ENCODE data around the gene SLC22A31.

SLC22A31 gene

GRCh38 chr16:89237733-89238132, 37.4 kb upstream of the SLC22A31 start:
- no peaks in the 10 kb centered on the region for H3K27me3 ChIP-seq (ENCODE audit: low read length)

GRCh38 chr16:89233678-89234490, 33.5 kb upstream of the SLC22A31 start:
- Histone ChIP-seq H4K20me1 (ENCODE audit: low read depth, low read length) (no peaks in the 10 kb centered on the region), H3F3A (ENCODE audit: insufficient read depth) (no peaks in the 10 kb centered on the region), H2AFZ (ENCODE audit: low read depth, low read length, severe bottlenecking) (no peak overlapping the region), H3K27me3 (ENCODE audit: low read length) (no peaks in the 10 kb centered on the region), H3K27ac (ENCODE audit: low read depth, low read length) (no peak overlapping the region), H3K9me3 (ENCODE audit: insufficient read depth, low read length) (no peaks in the 10 kb centered on the region), H3K9me2 (replicated peaks; ENCODE audit: insufficient read depth, low read length) (no peaks in the 10 kb centered on the region), H3K79me2 (ENCODE audit: insufficient read depth, low read length) (no peaks in the 10 kb centered on the region), H3K4me3 (ENCODE audit: insufficient read depth, low read length, poor library complexity, severe bottlenecking) (no peak overlapping the region), H3K36me3 (ENCODE audit: low read length) (no peaks in the 10 kb centered on the region), H3K4me2 (ENCODE audit: low read depth, low read length, poor library complexity, severe bottlenecking) (no peak overlapping the region), H3K9ac (ENCODE audit: low read length) (no peak overlapping the region)
- TF ChIP-seq EZH2phosphoT487 (conservative IDR thresholded peaks at IDR 0.05; ENCODE audit: low read length), result no peak
- TF ChIP-seq CTCF (IDR thresholded peaks at IDR 0.05; ENCODE audit: insufficient read depth, low read length, poor library complexity, severe bottlenecking), result no peak

More at GRCh38 chr16:89237733-89238132, 37.4 kb upstream of the SLC22A31 start:
- no peak overlapping the region for H2AFZ ChIP-seq (ENCODE audit: low read depth, low read length, severe bottlenecking)
- no peak overlapping the region for H3K9ac ChIP-seq (ENCODE audit: low read length)
- no peaks in the 10 kb centered on the region for H3K36me3 ChIP-seq (ENCODE audit: low read length)
- no peak overlapping the region for H3K4me3 ChIP-seq (ENCODE audit: insufficient read depth, low read length, poor library complexity, severe bottlenecking)
- no peak overlapping the region for H3K27ac ChIP-seq (ENCODE audit: low read depth, low read length)
- no peak overlapping the region for H3K4me2 ChIP-seq (ENCODE audit: low read depth, low read length, poor library complexity, severe bottlenecking)
- H3K9me2 ChIP-seq (replicated peaks; ENCODE audit: insufficient read depth, low read length), result no peaks in the 10 kb centered on the region
- no peaks in the 10 kb centered on the region for H4K20me1 ChIP-seq (ENCODE audit: low read depth, low read length)
- H3K9me3 ChIP-seq (ENCODE audit: insufficient read depth, low read length), result no peaks in the 10 kb centered on the region
- H3F3A ChIP-seq (ENCODE audit: insufficient read depth), result no peaks in the 10 kb centered on the region; the same call in 1 of the 2 replicates
- TF ChIP-seq EZH2phosphoT487 (conservative IDR thresholded peaks at IDR 0.05; ENCODE audit: low read length), result no peak
- no peak for TF ChIP-seq CTCF (IDR thresholded peaks at IDR 0.05; ENCODE audit: insufficient read depth, low read length, poor library complexity, severe bottlenecking)
- no peaks in the 10 kb centered on the region; the same call in 1 of the 2 replicates for H3K79me2 ChIP-seq (ENCODE audit: insufficient read depth, low read length)

- H3K79me2 ChIP-seq (ENCODE audit: insufficient read depth, low read length), result no peaks in the 10 kb centered on the region
- H4K20me1 ChIP-seq (ENCODE audit: low read depth, low read length), result no peaks in the 10 kb centered on the region
- H3K27me3 ChIP-seq (ENCODE audit: low read length), result no peaks in the 10 kb centered on the region
- no peak overlapping the region for H2AFZ ChIP-seq (ENCODE audit: low read depth, low read length, severe bottlenecking)
- H3K9me3 ChIP-seq (ENCODE audit: insufficient read depth, low read length), result no peaks in the 10 kb centered on the region; the same call in 1 of the 2 replicates
- H3K9ac ChIP-seq (ENCODE audit: low read length), result no peak overlapping the region
- TF ChIP-seq EZH2phosphoT487 (conservative IDR thresholded peaks at IDR 0.05; ENCODE audit: low read length) (no peak), CTCF (IDR thresholded peaks at IDR 0.05; ENCODE audit: insufficient read depth, low read length, poor library complexity, severe bottlenecking) (no peak)
- H3K9me2 ChIP-seq (replicated peaks; ENCODE audit: insufficient read depth, low read length), result no peaks in the 10 kb centered on the region
- H3K27ac ChIP-seq (ENCODE audit: low read depth, low read length), result no peak overlapping the region
- H3K36me3 ChIP-seq (ENCODE audit: low read length), result peaks cover 11% of the 10 kb centered on the region; the same call in 1 of the 2 replicates
- no peaks in the 10 kb centered on the region for H3F3A ChIP-seq (ENCODE audit: insufficient read depth)
- no peak overlapping the region for H3K4me3 ChIP-seq (ENCODE audit: insufficient read depth, low read length, poor library complexity, severe bottlenecking)
- H3K4me2 ChIP-seq (ENCODE audit: low read depth, low read length, poor library complexity, severe bottlenecking), result no peak overlapping the region
Observed at GRCh38 chr16:89232107-89232506, 31.8 kb upstream of the SLC22A31 start.
